Activated CD4-positive, alpha-beta T cell treated with anti-CD3 and anti-CD28 coated beads, Interleukin-2, amount 50 U/mL, for 16 hours (primary cell): Measurements from ENCODE around the gene SYNGR3.

ENCODE experiments used
- DNase-seq: peaks from one replicate; pipeline ENCODE4 v3.0.0-alpha.2; 2020

The SYNGR3 gene

DNA sequence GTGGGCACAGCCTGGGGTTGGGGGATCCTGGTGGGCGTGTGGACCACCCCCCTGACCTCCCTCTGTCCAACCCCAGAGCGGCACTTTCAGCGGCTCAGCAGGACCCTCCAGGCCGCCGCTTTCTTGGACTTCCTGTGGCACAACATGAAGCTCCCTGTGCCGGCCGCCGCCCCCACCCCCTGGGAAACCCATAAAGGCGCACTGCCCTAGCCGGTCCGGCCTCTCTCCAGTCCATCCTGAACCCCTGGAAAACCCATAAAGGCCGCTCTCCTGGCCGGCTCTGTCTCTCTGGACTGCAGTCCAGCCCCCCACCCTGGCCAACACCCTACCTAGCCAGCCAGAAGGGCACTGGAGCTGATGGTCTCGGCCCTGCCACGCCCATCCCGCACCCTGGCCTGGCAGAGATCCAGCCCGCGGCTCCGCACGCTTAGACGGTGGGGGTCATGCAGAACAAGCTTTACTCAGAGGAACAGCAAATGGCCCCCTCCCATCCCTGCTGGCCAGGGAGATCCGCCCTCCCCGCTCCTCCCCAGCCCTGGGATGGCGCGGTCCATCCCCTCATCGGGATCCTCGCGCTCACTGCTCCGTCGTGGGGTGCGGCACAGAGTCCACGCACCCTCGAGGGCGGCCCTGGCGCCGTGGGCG lies 11.2 kb upstream of the SYNGR3 start:
- no peak for DNase-seq

DNA sequence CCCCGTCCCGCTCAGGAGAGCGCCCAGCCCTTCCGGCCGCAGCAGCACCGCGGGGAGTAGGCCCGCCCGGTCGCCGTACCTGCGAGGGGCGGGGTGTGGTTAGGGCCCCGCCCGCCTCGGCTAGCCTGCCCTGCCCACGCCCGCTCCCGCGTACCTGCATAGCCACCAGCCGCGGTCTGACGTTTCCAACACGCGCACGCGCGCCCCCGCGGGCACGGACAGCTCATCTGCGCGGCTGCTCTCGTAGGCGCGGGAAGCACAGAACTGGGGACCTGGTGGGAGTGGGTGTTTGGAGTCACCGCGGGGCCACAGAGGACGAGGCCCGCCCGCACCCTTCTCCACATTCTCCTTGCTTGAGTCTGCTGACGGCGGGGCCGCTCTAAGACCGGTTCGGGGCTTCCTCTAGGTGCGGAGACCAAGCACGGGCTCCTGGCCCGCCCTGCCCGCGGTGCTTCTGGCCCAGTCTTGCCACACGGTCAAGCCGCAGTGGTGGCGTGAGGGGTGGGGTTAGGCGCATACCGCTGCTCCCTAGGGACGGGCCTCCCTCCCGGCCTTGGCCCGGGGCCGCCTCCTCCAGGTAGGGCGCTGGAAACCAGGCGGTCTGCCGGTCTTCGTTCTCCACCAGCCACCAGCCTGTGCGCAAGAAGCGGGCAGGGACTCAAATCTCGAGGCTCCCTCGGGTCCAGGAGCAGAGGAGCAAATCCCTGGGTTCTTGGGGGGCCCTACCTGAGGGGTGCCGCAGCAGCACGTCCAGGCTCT lies 10.3 kb upstream of the SYNGR3 start:
- DNase-seq = no peak

DNA sequence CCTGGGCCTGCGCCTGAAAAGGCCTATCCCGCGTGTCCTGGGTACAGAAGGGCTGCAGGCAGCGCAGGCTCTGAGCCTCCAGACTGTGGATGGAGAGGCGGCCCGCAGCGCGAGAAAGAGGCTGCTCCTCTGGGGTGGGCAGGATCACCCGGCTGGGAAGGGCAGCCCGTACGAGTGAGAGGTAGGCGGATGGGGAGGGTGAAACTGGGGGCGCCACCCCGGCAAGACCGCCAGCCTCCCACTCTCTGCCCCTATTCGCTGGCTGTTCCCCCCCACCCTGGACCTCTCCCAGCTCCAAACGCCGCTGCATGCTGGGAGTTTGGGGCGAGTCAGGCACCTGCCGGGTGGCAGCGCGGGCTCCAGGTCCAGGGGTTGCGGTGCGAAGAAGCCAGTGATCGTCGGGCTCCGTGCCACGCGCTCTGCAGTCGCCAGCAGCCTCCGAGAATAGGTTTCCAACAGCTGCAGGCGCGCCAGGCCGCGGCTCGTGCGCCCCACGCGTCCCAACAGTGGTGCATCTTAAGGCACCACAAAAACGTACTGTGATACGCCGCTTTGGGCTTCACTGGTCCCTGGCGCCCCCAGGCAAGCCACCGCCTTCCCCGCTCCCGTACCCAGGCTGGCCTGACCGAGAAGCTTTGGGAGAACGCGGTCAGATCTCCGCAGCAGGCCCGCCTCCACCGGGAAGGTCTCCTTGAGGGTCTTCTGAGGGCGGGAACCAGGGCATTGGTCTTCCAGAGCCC lies 9.6 kb upstream of the SYNGR3 start:
- DNase-seq = no peak

DNA sequence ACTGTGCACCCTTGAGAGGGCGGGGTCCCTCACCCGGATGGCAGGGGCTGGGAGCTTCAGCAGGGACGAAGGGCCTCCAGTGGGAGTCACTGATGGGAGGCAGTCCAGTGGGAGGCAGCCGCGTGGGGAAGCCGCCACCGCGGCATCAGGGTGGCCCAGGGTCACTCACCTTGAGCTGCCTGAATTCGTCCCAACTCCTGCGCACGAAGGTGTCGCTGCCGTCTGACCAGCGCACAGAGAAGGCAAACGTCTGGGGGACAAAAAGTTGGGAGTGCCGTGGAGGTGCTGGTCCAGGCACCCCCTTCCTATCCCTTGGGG lies 9.0 kb upstream of the SYNGR3 start:
- no peak for DNase-seq

DNA sequence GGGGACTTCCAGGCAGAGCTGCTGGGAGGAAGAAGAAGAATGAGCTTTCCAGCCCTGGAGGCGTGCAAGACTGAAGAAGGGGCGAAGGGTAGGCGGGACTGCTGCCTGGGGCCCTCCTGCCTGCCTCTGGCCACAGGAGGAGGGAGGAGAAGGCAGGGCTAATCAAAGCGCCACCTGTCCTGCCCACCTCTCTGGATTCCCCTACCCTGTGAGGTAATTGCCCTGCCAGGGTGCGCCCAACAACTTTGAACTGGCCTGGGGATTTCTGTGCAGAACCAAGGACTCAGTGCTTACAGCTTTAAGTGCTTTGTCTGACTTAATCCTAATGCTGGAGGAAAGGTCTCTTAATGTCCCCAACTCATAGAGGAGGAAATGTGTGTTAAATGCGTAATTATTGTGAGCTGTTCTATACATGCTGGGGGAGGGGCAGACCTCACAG lies 8.4 kb upstream of the SYNGR3 start, which contains the start of gene NOXO1:
TSS of gene NOXO1 (minus strand) at position 72 of the 439 bp plus-strand sequence. CDS start 290 bp downstream, outside the sequence.
- no peak for DNase-seq

DNA sequence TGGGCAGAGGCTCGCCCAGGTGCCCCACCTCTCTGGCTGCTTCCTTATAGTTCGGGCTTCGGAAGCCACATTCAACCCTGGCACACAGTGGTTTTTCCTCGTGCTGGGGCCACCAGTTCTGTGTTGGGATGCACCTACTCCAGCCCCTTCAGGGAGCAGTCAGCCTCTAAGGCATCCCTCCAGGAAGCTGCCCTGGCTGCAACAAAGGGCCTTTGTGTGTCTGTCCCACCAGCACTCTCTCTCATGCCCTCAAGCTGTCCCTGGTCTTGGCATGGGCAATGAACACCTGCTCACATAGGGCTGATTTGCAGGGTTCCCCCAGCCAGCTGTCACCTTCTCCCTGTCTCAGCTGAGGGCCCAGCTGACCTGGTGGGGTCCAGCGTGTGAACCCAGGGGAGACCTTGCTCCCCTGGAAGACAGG lies 7.7 kb upstream of the SYNGR3 start:
- no peak for DNase-seq

DNA sequence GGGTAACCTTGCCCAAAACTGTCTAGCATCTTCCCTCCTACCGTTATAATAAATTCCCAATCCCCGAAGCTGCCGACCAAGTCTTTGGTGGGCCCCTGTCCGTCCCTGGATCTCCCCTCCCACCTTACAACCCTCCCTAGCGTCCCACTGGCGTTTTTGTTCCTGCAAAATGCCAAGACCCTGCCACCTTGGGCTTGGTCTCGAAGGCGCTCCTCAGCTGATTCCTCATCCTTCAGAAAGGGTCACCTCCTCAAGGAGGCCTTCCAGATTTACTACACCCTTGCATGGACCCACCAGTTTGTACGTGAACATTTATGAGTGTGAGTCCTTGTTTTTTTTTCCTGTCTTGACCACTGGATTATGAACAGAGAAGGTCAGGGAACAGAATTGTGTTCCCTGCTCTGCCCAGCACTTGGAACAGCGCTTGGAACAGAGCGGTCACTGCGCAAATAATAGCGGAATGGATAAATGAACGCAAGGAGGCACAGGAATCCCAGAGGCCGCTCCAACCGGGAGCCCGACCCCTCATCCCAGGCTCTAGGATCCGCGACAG lies 6.7 kb upstream of the SYNGR3 start:
- no peak for DNase-seq

DNA sequence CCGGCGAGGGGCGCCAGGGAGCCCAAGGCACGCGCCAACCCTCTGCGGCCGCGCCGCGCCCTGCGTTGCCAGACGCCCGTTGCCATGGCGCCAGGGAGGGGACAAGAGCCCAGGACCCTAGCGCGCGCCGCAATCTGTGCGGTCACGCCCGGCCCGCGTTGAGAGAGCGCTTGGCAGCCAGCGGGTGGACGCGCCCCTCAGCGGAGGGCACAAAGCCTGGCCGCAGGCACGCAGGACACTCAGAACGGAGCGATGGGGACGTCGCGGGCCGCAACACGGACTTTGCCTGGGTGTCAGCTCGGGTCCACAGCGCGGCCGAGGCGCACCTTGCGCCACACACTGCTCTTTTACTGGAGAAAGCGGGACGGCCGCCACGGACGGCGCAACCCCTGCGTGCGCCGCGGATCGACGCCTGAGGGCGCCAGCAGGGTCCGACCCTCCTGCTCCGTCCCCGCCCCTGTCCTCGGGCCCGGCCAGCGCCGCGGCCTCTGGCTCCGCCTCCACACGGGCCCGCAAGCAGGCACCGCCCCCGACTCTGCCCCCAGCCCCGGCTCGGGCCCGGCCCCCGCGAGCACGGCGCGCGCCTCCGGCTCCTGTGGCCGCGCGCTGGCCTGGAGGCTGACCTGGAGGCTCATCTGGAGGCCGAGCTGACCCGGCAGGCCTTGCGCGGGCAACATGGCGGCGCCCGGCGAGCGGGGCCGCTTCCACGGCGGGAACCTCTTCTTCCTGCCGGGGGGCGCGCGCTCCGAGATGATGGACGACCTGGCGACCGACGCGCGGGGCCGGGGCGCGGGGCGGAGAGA lies 6.0 kb upstream of the SYNGR3 start, which contains the start of gene GFER:
TSS of gene GFER (plus strand) at position 650 of the 803 bp plus-strand sequence. CDS start at position 676, 26 bp downstream.
- DNase-seq = peak; percentile 88

DNA sequence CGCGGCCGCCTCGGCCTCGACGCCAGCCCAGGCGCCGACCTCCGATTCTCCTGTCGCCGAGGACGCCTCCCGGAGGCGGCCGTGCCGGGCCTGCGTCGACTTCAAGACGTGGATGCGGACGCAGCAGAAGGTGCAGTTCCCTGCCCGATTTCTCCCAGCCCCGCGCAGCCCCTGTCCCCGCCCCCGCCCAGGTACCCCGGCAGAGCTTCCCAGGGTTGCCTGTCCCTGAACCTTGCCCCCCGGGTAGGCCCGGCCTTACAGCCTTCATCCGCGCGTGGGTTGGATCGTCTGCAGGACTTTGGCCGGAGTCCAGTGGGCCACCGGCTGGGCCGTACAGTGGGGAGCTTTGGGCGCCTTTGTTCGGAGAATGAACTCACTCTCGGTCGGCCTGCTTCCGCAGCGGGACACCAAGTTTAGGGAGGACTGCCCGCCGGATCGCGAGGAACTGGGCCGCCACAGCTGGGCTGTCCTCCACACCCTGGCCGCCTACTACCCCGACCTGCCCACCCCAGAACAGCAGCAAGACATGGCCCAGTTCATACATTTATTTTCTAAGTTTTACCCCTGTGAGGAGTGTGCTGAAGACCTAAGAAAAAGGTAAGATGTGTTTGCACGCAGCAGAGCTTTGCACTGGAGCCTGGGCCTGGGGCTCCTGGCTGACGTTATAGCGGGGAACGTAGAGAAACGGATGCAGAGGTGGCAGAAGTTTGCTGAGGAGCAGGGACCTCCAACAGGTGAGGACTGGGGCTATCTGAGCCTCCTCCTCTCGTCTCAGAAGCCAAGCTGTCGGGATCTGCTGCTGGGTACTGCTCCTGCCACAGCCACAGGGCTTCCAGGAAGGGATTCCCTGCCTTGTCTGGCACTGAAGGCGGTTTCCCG lies 5.2 kb upstream of the SYNGR3 start:
- no peak for DNase-seq

DNA sequence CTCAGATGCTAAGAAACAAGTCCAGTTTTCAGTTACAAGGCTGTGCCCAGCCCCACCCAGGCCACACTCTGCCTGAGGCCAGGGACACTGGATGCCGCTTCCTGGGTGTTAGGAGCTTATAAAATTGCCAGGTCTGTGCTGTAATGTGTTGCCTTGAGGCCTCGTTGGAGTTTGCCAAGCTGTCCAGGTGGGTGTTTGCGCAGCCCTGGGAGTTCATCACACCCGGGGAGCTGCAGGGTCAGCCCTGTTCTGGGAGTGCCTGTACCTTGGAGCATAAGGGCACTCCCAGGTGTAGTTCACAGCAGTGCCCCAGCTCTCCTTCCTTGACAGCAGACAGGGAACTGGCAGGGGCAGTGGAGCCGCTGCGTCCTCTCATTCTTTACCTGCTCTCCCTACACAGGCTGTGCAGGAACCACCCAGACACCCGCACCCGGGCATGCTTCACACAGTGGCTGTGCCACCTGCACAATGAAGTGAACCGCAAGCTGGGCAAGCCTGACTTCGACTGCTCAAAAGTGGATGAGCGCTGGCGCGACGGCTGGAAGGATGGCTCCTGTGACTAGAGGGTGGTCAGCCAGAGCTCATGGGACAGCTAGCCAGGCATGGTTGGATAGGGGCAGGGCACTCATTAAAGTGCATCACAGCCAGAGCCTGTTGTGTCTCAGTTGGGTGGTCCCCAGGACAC lies 4.2 kb upstream of the SYNGR3 start:
- no peak for DNase-seq

DNA sequence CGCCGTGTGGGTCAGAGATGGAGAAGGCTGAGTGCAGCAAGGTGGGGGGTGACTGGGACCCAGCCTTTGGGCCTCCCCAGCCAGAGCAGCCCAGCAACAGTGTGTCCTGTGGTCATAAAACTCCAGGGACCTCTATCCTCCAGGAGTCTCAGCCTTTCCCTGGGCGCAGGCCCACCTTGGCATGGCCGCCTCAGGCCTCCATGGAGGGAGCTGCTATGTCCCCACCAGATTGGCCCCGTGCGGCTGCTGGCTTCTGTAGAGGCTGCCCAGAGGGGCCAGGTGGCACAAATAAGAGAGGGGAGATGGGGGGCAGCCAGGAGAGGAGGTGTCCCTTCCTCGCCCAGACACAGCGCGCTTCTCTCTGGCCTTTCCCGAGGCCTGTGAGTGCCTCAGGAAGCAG lies 2.6 kb upstream of the SYNGR3 start:
- no peak for DNase-seq

DNA sequence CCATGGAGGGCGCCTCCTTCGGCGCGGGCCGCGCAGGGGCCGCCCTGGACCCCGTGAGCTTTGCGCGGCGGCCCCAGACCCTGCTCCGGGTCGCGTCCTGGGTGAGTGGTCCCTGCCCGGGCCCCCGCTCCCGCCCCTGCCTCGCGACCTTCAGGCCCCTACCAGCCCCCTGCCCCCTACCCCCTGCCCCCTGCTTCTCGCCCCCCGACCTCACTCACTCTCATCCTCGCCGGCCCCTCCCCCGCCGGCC lies 256 bp downstream of the SYNGR3 start:
- DNase-seq = no peak

DNA sequence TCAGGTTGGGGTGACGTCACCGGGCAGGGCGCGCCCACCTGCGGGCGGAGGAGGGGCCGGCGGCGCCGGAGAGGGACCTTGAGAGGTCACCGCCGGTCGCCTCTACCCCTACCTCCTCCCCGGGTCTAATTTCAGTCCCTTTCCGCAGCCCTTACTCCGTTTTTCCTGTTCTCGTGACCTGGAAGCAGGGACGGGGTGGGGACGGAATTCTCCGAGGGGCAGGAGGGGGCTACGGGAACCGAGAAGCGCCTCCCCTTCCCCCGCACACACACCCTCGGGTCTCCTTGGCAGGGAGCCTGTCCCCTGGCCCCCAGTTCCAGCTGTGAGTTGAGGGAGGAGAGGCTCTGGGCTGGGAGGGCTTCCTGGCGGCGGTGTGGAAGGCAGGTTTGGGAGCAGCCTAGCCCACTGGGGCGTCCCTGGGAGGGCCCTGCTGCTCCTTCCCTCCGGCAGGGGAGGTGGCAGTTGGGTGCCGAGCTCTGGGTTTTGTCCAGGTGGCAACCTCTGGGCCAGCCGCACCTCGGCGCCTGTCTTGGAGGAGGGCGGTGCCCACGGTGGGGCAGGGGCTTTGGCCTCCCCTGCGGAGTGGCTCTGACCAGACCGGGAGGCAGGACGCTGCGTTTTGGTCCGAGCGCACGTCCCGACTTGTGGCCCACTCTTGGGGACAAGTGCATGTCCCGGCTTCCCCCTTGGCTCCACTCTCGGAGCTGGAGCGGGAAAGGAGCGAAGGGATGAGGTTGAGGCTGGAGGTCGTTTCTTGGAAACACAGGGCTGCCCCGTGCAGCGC lies 773 bp downstream of the SYNGR3 start:
- peak; percentile 46 for DNase-seq

DNA sequence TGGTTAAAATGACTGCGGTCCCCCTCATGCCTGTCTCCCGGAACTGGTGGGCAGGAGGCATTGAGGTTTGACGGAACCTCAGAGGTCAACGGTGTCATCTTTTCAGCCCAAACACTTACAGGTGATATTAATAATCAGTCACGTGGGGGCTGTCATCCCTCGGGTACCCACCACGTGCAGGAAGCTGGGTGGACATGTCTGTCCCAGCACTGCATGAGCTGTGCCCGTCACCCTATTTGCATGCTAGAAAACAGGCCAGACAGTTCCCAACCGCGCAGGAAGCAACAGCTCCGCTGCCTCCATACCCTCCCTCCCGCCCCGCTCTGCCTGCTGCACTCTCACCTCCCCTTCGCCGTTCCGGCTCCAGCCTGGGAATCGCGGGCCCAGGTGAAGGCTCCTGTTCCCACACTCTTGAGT lies 1.4 kb downstream of the SYNGR3 start:
- peak; percentile 57 for DNase-seq

DNA sequence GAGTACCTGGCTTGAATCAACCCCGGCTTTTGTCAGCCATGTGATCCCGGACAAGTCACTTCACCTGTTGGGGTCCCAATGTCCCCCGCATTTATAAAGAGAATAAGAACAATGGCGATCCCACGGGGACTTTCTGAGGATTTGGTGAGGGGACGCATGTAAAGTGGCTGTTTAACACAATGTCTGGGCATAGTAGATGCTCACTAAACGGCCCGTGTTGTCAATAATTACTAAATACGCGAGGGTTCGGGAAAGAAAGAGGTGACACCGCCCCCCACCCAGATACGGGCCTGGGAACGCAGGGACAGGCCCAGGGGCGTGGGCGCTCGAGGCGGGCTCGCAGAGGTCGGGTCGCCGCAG lies 1.8 kb downstream of the SYNGR3 start:
- no peak for DNase-seq

DNA sequence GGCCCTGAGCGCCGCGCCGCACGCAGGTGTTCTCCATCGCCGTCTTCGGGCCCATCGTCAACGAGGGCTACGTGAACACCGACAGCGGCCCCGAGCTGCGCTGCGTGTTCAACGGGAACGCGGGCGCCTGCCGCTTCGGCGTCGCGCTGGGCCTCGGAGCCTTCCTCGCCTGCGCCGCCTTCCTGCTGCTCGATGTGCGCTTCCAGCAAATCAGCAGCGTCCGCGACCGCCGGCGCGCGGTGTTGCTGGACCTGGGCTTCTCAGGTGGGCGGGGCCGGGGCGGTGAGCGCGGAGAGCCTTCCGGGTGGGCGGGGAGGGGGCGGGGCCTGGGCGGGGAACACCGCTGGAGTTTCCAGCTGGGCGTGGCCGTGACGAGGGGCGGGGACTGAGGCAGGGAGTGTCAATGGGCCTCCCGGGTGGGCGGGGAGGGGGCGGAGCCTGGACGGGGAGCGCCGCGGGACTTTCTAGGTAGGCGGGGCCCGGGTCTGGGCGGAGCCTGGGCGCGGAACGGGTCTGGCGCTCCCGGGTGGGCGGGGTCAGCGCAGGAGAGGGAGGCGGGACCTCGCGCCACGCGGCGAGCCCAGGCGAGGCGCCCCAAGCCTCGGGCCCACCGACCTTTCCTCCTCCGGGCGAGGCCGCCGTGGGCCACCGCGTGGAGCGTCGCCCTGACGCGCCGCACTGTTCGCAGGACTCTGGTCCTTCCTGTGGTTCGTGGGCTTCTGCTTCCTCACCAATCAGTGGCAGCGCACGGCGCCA lies 2.4 kb downstream of the SYNGR3 start:
- DNase-seq = peak; percentile 99

DNA sequence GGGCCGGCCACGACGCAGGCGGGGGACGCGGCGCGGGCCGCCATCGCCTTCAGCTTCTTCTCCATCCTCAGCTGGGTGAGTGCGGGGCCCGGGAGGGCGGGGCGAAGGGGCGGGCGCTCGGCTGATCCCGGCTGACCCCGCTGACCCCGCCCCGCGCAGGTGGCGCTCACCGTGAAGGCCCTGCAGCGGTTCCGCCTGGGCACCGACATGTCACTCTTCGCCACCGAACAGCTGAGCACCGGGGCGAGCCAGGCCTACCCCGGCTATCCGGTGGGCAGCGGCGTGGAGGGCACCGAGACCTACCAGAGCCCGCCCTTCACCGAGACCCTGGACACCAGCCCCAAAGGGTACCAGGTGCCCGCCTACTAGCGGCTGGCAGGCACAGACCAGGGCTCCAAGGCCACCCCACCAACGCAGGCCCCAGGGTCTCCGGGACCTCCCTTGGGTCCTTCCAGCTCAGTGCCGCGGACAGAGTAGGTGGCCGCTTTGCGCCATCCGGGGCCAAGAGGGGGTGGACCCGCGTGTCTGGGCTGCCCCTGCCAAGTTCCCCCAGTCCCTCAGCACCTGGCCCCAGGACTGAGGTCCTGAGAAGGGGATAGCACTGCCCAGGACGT lies 3.0 kb downstream of the SYNGR3 start:
- no peak for DNase-seq

DNA sequence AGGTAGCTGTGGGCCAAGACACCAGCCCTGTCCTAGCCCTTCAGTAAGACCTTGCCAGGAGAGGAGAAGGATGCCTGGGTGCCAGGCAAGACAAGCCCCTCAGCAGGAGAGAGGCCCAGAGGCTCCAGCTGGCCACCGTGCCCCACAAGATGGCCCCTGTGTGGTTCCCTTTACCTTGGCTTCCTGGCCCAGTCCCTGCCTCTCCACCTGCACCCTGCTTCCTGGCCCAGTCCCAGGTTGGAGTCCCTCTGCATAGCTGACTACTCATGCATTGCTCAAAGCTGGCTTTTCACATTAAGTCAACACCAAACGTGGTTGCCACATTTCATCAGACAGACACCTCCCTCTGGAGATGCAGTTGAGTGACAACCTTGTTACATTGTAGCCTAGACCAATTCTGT lies 4.0 kb downstream of the SYNGR3 start:
- peak; percentile 71 for DNase-seq
